HG02973 (cell line): ENCODE data around the gene GFY.

Experiments
- ATAC-seq: cut with Tn5 transposase; IDR thresholded peaks from one replicate; pipeline ENCODE4 v1.9.1; 2021; ENCODE audit warnings: moderate library complexity; ENCODE audit not compliant: unreplicated experiment

The GFY gene

GRCh38 chr19:49425178-49425577 is at the start of gene GFY:
GFY (plus strand) TSS chr19:49425388; CDS start chr19:49426431, 1,043 bp downstream.
- ATAC-seq: no peak

GRCh38 chr19:49378512-49378911 is 46.7 kb upstream of the GFY start:
- ATAC-seq: no peak

- no peak for ATAC-seq
Measured at GRCh38 chr19:49380391-49380790, 44.8 kb upstream of the GFY start.

GRCh38 chr19:49382639-49383038 is 42.5 kb upstream of the GFY start:
- no peak for ATAC-seq

GRCh38 chr19:49383599-49383998 is 41.6 kb upstream of the GFY start:
- no peak for ATAC-seq

GRCh38 chr19:49387936-49388372 is 37.2 kb upstream of the GFY start, which contains the start of gene KASH5:
KASH5 (plus strand) TSS chr19:49388249; CDS start chr19:49390884, 2,635 bp downstream.
- ATAC-seq: peak; percentile 49

GRCh38 chr19:49389406-49389805 is 35.8 kb upstream of the GFY start:
- no peak for ATAC-seq

- no peak for ATAC-seq
Measured at GRCh38 chr19:49390131-49390928, 34.9 kb upstream of the GFY start.

GRCh38 chr19:49390929-49391359 is 34.2 kb upstream of the GFY start:
- ATAC-seq: no peak

- no peak for ATAC-seq
Measured at GRCh38 chr19:49391581-49392399, 33.4 kb upstream of the GFY start.

- ATAC-seq: no peak
Measured at GRCh38 chr19:49393881-49394280, 31.3 kb upstream of the GFY start.

GRCh38 chr19:49395581-49396407 is 29.4 kb upstream of the GFY start:
- ATAC-seq: no peak

- no peak for ATAC-seq
Measured at GRCh38 chr19:49396738-49397505, 28.3 kb upstream of the GFY start.

- no peak for ATAC-seq
Measured at GRCh38 chr19:49398001-49398615, 27.1 kb upstream of the GFY start.

GRCh38 chr19:49398931-49399330 is 26.3 kb upstream of the GFY start:
- ATAC-seq: no peak

- ATAC-seq: no peak
Measured at GRCh38 chr19:49400029-49400428, 25.2 kb upstream of the GFY start.

- ATAC-seq: no peak
Measured at GRCh38 chr19:49403404-49404187, 21.6 kb upstream of the GFY start.

- no peak for ATAC-seq
Measured at GRCh38 chr19:49407079-49407478, 18.1 kb upstream of the GFY start.

- no peak for ATAC-seq
Measured at GRCh38 chr19:49407482-49408015, 17.6 kb upstream of the GFY start.
